Measurements from ENCODE around the gene ARL6IP5. TPM values are rescaled to one million over a fixed set of nuclear protein-coding genes. Genes with fewer than 3 reads are reported as not detected.

Gene ARL6IP5
- total and polyA plus RNA-seq, 2 of the 13 experiments (the other 11 are each of a cell fraction or from before 2014, with no cell fraction given): 23.7 to 29.6 TPM

GRCh38 chr3:69051756-69052471 lies 32.8 kb upstream of the ARL6IP5 start, which contains the start of gene TMF1 (continued):
- no peak for TF ChIP-seq ZKSCAN8 (CRISPR knock-in tag; IDR thresholded peaks at IDR 0.05; ENCODE audit: borderline replicate concordance)
- TF ChIP-seq ZNF329 (CRISPR knock-in tag; IDR thresholded peaks at IDR 0.05; ENCODE audit: low read depth): peak; percentile 68
- no peak for TF ChIP-seq ZBTB1 (CRISPR knock-in tag; IDR thresholded peaks at IDR 0.05; ENCODE audit: borderline replicate concordance)
- 0 out of 2 replicates have a peak, but pooled peaks have one; percentile 25 for TF ChIP-seq ZNF512B (CRISPR knock-in tag; IDR thresholded peaks at IDR 0.05; ENCODE audit: borderline replicate concordance)
- 0 out of 2 replicates have a peak, but pooled peaks have one; percentile 7 for TF ChIP-seq ZBTB43 (CRISPR knock-in tag; conservative IDR thresholded peaks at IDR 0.05)
- no peak for TF ChIP-seq MAF1 (CRISPR knock-in tag; IDR thresholded peaks at IDR 0.05; ENCODE audit: borderline replicate concordance)
- TF ChIP-seq ZNF777 (CRISPR knock-in tag; IDR thresholded peaks at IDR 0.05): peak; percentile 48; the same call in 1 of the 2 replicates
- TF ChIP-seq FUBP1 (CRISPR knock-in tag; IDR thresholded peaks at IDR 0.05; ENCODE audit: borderline replicate concordance): no peak
- TF ChIP-seq RBM22 (optimal IDR thresholded peaks at IDR 0.05; ENCODE audit: low read length): peak; percentile 92
- TF ChIP-seq, protein P1, sequence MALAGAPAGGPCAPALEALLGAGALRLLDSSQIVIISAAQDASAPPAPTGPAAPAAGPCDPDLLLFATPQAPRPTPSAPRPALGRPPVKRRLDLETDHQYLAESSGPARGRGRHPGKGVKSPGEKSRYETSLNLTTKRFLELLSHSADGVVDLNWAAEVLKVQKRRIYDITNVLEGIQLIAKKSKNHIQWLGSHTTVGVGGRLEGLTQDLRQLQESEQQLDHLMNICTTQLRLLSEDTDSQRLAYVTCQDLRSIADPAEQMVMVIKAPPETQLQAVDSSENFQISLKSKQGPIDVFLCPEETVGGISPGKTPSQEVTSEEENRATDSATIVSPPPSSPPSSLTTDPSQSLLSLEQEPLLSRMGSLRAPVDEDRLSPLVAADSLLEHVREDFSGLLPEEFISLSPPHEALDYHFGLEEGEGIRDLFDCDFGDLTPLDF (CRISPR knock-in tag; IDR thresholded peaks at IDR 0.05): no peak
- TF ChIP-seq, protein P2, sequence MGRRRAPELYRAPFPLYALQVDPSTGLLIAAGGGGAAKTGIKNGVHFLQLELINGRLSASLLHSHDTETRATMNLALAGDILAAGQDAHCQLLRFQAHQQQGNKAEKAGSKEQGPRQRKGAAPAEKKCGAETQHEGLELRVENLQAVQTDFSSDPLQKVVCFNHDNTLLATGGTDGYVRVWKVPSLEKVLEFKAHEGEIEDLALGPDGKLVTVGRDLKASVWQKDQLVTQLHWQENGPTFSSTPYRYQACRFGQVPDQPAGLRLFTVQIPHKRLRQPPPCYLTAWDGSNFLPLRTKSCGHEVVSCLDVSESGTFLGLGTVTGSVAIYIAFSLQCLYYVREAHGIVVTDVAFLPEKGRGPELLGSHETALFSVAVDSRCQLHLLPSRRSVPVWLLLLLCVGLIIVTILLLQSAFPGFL (CRISPR knock-in tag; IDR thresholded peaks at IDR 0.05): no peak
- peak; percentile 84 for TF ChIP-seq YEATS2 (CRISPR knock-in tag; IDR thresholded peaks at IDR 0.05; ENCODE audit: borderline replicate concordance)
- TF ChIP-seq NFE2 (CRISPR knock-in tag; IDR thresholded peaks at IDR 0.05): no peak
- no peak for TF ChIP-seq ARID3A (IDR thresholded peaks at IDR 0.05; ENCODE audit: low read depth, low read length)
- no peak; the same call in 1 of the 2 replicates for TF ChIP-seq ZBTB38 (CRISPR knock-in tag; IDR thresholded peaks at IDR 0.05)
- TF ChIP-seq PHF20 (CRISPR knock-in tag; IDR thresholded peaks at IDR 0.05): peak; percentile 77
- TF ChIP-seq PCBP2 (optimal IDR thresholded peaks at IDR 0.05; ENCODE audit: low read depth, low read length, poor library complexity, severe bottlenecking): no peak
- no peak for TF ChIP-seq FIP1L1 (IDR thresholded peaks at IDR 0.05; ENCODE audit: borderline replicate concordance, insufficient read depth, low read depth, low read length)

Measured in HepG2 (cell line).